Activated CD8-positive, alpha-beta memory T cell treated with anti-CD3 and anti-CD28 coated beads, Interleukin-2, amount 50 U/mL, for 24 hours (primary cell): Measurements from ENCODE around the gene CYSRT1.

Experiments used
- DNase-seq: peaks from one replicate; pipeline ENCODE4 v3.0.0-alpha.2; 2020; ENCODE audit errors: extremely low read depth

The CYSRT1 gene

GRCh38 chr9:137190315-137190856 is 34.6 kb upstream of the CYSRT1 start:
- DNase-seq: no peak

GRCh38 chr9:137191245-137191644 is 33.7 kb upstream of the CYSRT1 start:
- no peak for DNase-seq

GRCh38 chr9:137191691-137192447 is 33.1 kb upstream of the CYSRT1 start:
- no peak for DNase-seq

- DNase-seq: no peak
Observed at GRCh38 chr9:137192448-137192780, 32.6 kb upstream of the CYSRT1 start.

GRCh38 chr9:137192859-137193258 is 32.1 kb upstream of the CYSRT1 start:
- no peak for DNase-seq

- no peak for DNase-seq
Observed at GRCh38 chr9:137193771-137194170, 31.2 kb upstream of the CYSRT1 start.

- DNase-seq: no peak
Observed at GRCh38 chr9:137194388-137194787, 30.6 kb upstream of the CYSRT1 start.

GRCh38 chr9:137194909-137195308 is 30.1 kb upstream of the CYSRT1 start:
- DNase-seq: no peak

- DNase-seq: no peak
Observed at GRCh38 chr9:137195525-137196220, 29.3 kb upstream of the CYSRT1 start.

GRCh38 chr9:137198051-137198901 is 26.7 kb upstream of the CYSRT1 start:
- DNase-seq: no peak

- no peak for DNase-seq
Observed at GRCh38 chr9:137198902-137199283, 26.1 kb upstream of the CYSRT1 start.

GRCh38 chr9:137199411-137200121 is 25.4 kb upstream of the CYSRT1 start:
- DNase-seq: no peak

- peak; percentile 96 for DNase-seq
Observed at GRCh38 chr9:137200311-137201204, 24.4 kb upstream of the CYSRT1 start, which contains the start of gene TPRN. TPRN (minus strand) TSS chr9:137200741; CDS start chr9:137200711, 30 bp downstream.

GRCh38 chr9:137201205-137201868 is 23.6 kb upstream of the CYSRT1 start:
- DNase-seq: no peak

GRCh38 chr9:137202966-137203365 is 22.0 kb upstream of the CYSRT1 start:
- DNase-seq: no peak

GRCh38 chr9:137204731-137205125 is 20.2 kb upstream of the CYSRT1 start:
- no peak for DNase-seq

- peak; percentile 93 for DNase-seq
Observed at GRCh38 chr9:137205126-137206069, 19.6 kb upstream of the CYSRT1 start, which contains the start of the genes NDOR1 and TMEM203. NDOR1 (plus strand) TSS chr9:137205700; CDS start chr9:137205778, 78 bp downstream. TMEM203 (minus strand) TSS chr9:137205648; CDS start chr9:137205414, 234 bp downstream.

- no peak for DNase-seq
Observed at GRCh38 chr9:137206602-137207001, 18.4 kb upstream of the CYSRT1 start.

GRCh38 chr9:137211532-137211931 is 13.4 kb upstream of the CYSRT1 start:
- DNase-seq: no peak
